ENCODE results near the gene CHCHD10.

DNA sequence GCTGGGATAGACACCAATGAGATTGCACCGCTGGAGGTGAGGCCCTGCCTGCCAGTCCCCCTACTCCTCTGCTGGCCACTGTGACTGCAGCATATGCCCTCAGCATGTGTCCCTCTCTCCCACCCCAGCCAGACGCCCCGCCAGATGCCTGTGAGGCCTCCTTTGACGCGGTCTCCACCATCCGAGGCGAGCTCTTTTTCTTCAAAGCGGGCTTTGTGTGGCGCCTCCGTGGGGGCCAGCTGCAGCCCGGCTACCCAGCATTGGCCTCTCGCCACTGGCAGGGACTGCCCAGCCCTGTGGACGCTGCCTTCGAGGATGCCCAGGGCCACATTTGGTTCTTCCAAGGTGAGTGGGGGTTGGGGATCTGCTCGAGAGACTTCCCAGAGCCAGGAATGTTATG is 13.3 kb upstream of the CHCHD10 start:
- TF ChIP-seq, protein P1, sequence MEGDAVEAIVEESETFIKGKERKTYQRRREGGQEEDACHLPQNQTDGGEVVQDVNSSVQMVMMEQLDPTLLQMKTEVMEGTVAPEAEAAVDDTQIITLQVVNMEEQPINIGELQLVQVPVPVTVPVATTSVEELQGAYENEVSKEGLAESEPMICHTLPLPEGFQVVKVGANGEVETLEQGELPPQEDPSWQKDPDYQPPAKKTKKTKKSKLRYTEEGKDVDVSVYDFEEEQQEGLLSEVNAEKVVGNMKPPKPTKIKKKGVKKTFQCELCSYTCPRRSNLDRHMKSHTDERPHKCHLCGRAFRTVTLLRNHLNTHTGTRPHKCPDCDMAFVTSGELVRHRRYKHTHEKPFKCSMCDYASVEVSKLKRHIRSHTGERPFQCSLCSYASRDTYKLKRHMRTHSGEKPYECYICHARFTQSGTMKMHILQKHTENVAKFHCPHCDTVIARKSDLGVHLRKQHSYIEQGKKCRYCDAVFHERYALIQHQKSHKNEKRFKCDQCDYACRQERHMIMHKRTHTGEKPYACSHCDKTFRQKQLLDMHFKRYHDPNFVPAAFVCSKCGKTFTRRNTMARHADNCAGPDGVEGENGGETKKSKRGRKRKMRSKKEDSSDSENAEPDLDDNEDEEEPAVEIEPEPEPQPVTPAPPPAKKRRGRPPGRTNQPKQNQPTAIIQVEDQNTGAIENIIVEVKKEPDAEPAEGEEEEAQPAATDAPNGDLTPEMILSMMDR (IDR thresholded peaks at IDR 0.05): no peak
- no peak for TF ChIP-seq POLR2A (IDR thresholded peaks at IDR 0.05)

All from Peyer's patch (tissue), 4 donors.